Ishikawa (cell line): ENCODE data around the gene JAML.

ENCODE experiments used
- CEBPB ChIP-seq: IDR thresholded peaks from 2 replicates; pipeline ENCODE4 v1.6.1; 2012
- CREB1 ChIP-seq: IDR thresholded peaks from 2 replicates; pipeline ENCODE4 v1.6.1; 2012; ENCODE audit warnings: low read depth
- EGR1 ChIP-seq: IDR thresholded peaks from 2 replicates; pipeline ENCODE4 v1.6.1; 2012
- EP300 ChIP-seq: IDR thresholded peaks from 2 replicates; pipeline ENCODE4 v1.6.1; 2012; ENCODE audit warnings: borderline replicate concordance
- FOXM1 ChIP-seq: IDR thresholded peaks from 2 replicates; pipeline ENCODE4 v1.6.1; 2012; ENCODE audit warnings: low read depth, borderline replicate concordance
- MAX ChIP-seq: IDR thresholded peaks from 2 replicates; pipeline ENCODE4 v1.6.1; 2012
- NFIC ChIP-seq: IDR thresholded peaks from 2 replicates; pipeline ENCODE4 v1.6.1; 2012
- RAD21 ChIP-seq: IDR thresholded peaks from 2 replicates; pipeline ENCODE4 v1.6.1; 2012; ENCODE audit warnings: low read depth
- REST ChIP-seq: IDR thresholded peaks from 2 replicates; pipeline ENCODE4 v1.6.1; 2012; ENCODE audit warnings: low read depth, mild to moderate bottlenecking
- TAF1 ChIP-seq: IDR thresholded peaks from 2 replicates; pipeline ENCODE4 v1.6.1; 2012; ENCODE audit warnings: low read depth, mild to moderate bottlenecking
- TCF12 ChIP-seq: IDR thresholded peaks from 2 replicates; pipeline ENCODE4 v1.6.1; 2012; ENCODE audit warnings: low read depth
- TEAD4 ChIP-seq: IDR thresholded peaks from 2 replicates; pipeline ENCODE4 v1.6.1; 2012
- USF1 ChIP-seq: IDR thresholded peaks from 2 replicates; pipeline ENCODE4 v1.6.1; 2012
- YY1 ChIP-seq: IDR thresholded peaks from 2 replicates; pipeline ENCODE4 v1.6.1; 2012; ENCODE audit warnings: low read depth
- ZBTB7A ChIP-seq: IDR thresholded peaks from 2 replicates; pipeline ENCODE4 v1.6.1; 2012; ENCODE audit warnings: low read depth

The JAML gene

GRCh38 chr11:118175031-118175992, 49.5 kb downstream of the JAML start:
- TF ChIP-seq TEAD4 (peak; percentile 9; the same call in 1 of the 2 replicates), MAX (0 out of 2 replicates have a peak, but pooled peaks have one; percentile 18), FOXM1 (no peak)

- TF ChIP-seq REST: no peak
- TF ChIP-seq CREB1: no peak
- TF ChIP-seq USF1: no peak
- TF ChIP-seq TCF12: no peak
- no peak for TF ChIP-seq NFIC
- no peak for TF ChIP-seq TEAD4
- no peak for TF ChIP-seq CEBPB
- TF ChIP-seq MAX: no peak
- no peak for TF ChIP-seq FOXM1
- no peak for TF ChIP-seq ZBTB7A
- no peak for TF ChIP-seq EP300
- no peak for TF ChIP-seq TAF1
- no peak for TF ChIP-seq EGR1
- no peak for TF ChIP-seq YY1
- TF ChIP-seq RAD21: no peak
Measured at GRCh38 chr11:118174006-118174567, 50.7 kb downstream of the JAML start.

- TF ChIP-seq TEAD4: no peak
- TF ChIP-seq REST: no peak
- no peak for TF ChIP-seq TCF12
- no peak for TF ChIP-seq EGR1
- no peak for TF ChIP-seq ZBTB7A
- no peak for TF ChIP-seq RAD21
Measured at GRCh38 chr11:118172356-118172755, 52.5 kb downstream of the JAML start.

GRCh38 chr11:118171269-118172062, 53.3 kb downstream of the JAML start:
- TF ChIP-seq MAX (no peak), RAD21 (peak; percentile 94), EGR1 (no peak), FOXM1 (no peak)

- TF ChIP-seq ZBTB7A: no peak
- TF ChIP-seq REST: no peak
- TF ChIP-seq TAF1: no peak
- TF ChIP-seq USF1: no peak
Measured at GRCh38 chr11:118170882-118171268, 53.9 kb downstream of the JAML start.
